HG03108 (cell line): ENCODE measurements around the gene HAGHL.
A peak's percentile ranks its signal among the peaks of the same experiment; 100 is the strongest.

Experiments
- ATAC-seq: cut with Tn5 transposase; IDR thresholded peaks from one replicate; pipeline ENCODE4 v1.9.1; 2021; ENCODE audit warnings: moderate library complexity; ENCODE audit not compliant: unreplicated experiment

The HAGHL gene

GRCh38 chr16:719815-720446, 7.0 kb upstream of the HAGHL start:
- no peak for ATAC-seq

- ATAC-seq, result no peak
These were observed 6.4 kb upstream of the HAGHL start for GRCh38 chr16:720447-720989.

GRCh38 chr16:720990-721764, 5.7 kb upstream of the HAGHL start, which contains the start of gene ANTKMT:
Gene ANTKMT, plus strand, starts transcription at chr16:721146. Its CDS starts 129 bp downstream, at chr16:721275.
- ATAC-seq, result peak; percentile 59

- no peak for ATAC-seq
These were observed 5.0 kb upstream of the HAGHL start for GRCh38 chr16:721765-722540.

GRCh38 chr16:722835-723633, 3.9 kb upstream of the HAGHL start:
- ATAC-seq, result no peak

GRCh38 chr16:723695-724094, 3.2 kb upstream of the HAGHL start:
- ATAC-seq, result no peak

GRCh38 chr16:724188-725040, 2.5 kb upstream of the HAGHL start:
- no peak for ATAC-seq

DNA sequence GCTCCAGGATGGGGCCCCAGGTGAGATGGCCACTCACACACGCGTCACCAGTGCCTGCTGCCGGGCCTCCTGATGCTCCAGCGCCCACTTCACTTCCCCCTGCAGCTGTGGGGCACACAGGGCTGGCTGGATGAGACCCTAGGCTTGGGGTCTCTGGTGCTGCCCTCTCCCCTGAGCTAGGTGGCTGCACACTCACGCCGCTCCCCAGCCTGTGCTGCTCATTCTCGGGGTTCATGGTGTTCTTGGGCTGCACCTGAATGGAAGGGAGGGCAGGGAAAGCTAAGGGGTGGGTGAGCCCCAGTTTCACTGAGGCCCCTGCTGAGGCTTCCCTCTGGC, 1.9 kb upstream of the HAGHL start:
- no peak for ATAC-seq

DNA sequence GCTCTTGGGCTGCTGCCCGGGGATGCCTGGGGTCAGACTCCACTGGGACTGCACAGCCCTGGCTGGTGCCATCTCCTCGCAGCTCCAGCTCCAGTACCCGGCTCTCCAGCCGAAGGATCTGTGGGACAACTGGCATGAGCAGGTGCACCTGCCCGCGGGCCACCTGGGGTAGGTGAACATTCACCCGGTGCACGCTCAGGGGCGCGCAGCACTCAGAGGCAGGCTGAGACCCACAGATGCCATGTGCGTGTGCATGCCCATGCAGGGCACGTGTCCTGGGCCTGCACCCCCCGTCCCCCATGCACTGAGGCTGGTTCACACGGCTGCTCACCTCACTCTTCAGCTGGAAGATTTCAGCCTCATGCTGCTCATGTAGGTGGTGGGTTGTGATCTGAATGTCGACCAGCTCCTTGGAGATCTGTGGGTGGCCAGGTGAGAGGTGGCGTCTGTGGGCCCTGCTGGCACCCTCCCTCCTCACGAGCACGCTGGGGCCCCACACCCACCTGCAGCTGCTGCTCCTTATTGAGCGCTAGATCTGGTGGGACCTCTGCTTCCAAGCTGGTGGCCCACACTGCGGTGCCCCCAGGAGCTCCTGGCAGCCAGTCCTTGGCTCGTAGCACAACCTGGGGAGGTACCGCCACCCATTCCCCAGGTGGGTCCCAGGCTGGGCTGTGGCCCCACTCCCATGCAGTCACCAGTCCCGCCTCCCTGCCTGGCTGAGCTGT, 1.3 kb upstream of the HAGHL start:
- no peak for ATAC-seq

DNA sequence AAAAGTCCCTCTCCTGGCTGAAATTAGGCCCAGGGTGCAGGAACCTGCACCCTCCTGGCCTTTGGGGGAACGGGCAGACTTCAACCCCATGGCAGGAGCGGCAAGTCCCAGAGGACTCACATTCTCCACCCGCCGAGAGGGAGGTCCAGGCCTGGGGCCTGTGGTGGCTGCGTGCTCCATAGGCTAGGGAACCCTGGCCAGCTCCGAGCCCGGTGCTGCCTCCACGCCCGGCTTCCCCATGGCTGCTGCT, 793 bp upstream of the HAGHL start:
- no peak for ATAC-seq

DNA sequence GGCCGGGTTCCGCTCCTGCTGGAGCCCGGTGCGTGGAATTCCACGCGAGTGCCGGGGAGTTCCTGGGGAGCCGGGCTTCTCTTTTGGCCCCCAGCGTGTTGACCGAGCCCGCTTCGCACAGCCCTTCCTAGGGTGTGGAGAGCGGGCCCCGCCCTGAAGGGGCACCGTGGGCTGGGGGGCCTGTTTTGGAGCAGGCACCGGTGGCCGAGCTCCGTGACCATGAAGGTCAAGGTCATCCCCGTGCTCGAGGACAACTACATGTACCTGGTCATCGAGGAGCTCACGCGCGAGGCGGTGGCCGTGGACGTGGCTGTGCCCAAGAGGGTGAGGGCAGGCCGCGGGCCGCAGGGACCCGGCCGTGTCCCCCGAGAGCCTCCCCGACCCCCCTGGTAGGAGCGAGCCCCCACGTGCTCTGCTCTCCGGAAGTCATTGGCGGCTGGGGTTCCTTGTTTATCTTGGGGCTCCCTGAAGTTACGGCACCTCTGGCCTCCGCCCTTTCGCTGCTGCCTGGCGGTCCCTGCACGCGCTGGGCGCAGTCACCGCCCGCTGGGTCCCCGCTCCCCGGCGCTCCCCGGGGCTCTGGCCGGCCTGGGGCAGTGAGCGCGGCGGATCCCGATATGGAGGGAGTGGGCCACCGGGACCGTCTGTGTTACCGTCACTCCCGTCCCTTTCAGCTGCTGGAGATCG, 528 bp downstream of the HAGHL start:
- ATAC-seq, result no peak

- peak; percentile 33 for ATAC-seq
These were observed 1.4 kb downstream of the HAGHL start for GRCh38 chr16:728131-728889.

- ATAC-seq, result no peak
These were observed 2.2 kb downstream of the HAGHL start for GRCh38 chr16:728890-729744.

- ATAC-seq, result no peak
These were observed 3.1 kb downstream of the HAGHL start for GRCh38 chr16:729768-730665.

DNA sequence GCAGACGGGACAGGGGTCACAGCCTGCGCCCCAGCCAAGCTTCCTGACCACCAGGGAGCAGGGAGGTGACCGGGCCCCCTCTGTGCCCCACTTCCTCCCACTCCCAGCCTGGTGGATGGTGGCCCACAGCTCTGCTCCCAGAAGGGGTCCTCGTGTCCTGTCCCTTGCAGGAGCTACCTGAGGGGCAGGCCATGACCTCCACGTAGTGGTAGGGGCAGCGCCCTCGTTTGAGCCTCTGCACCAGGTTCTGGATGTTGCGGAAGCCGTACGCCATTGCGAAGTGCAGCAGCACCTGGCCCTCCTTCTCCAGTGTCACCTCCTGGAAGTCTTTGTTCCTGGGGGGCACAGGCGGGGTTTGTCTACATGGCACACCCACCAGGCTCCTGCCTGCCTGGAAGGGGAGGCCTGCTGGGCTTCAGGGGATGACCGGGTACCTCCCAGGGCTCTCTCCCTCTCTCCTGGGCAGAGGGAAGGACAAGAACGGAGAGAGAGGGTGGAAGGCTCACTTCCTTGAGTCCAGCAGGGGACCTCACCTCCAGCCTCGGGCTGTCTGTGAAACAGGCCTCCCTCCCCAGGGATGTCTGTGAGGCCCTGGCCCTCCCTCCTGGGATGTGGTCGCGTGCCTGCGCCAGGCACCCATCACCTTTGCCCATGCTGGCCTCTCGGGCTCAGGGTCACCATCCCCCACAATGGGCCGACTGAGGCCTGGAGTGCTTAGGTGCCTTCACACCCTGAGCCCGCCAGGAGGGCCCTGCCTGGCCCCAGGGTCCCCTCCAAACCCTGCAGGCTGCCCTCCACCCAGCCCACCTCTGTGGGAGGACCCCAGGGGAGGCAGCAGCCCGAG, 4.0 kb downstream of the HAGHL start:
- ATAC-seq, result no peak
